GM11168 (cell line): ENCODE results near the gene CFAP100.

ENCODE experiments used
- in situ Hi-C: fragments of 300-500 bp; cut with MboI; formaldehyde crosslinking; loops from one replicate; pipeline ENCODE4 v1.12.0; 2022; ENCODE audit warnings: low sequenced_read_pairs; ENCODE audit not compliant: unreplicated experiment

Gene CFAP100

GRCh38 chr3:126418661-126419131 is 24.0 kb downstream of the CFAP100 start:
- in situ Hi-C loops: no loop called here

DNA sequence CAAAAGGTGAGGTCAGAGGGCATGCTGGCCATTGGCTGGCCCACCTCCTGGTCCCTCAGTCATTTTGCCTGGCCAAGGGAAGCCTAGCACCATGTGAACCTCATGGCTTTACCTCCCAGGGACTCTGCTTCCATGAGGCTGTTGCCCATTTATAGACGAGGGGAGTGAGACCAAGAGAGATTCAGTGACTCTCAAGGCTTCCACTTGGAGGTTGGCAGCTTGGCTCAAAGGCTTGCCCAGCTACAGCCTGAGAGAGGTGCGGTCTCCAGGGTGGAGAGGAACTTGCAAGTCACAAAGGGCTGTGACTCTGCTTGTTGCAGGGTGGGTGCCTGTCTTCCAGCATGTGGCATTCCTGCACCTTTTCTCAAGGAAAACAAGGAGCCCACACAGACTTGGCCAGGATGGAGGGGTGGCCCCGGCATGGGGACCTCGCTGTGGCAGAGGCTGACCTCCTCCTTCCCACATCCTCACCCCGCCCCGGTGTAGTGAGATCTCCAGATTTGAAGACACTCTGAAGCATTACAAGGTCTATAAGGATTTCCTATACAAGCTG is 24.5 kb downstream of the CFAP100 start:
- in situ Hi-C loops: no loop called here

GRCh38 chr3:126419886-126420786 is 25.4 kb downstream of the CFAP100 start:
- in situ Hi-C loops: no loop called here

GRCh38 chr3:126421573-126422119 is 26.9 kb downstream of the CFAP100 start:
- in situ Hi-C loops: no loop called here

- in situ Hi-C loops: no loop called here
These were observed 27.4 kb downstream of the CFAP100 start for GRCh38 chr3:126422121-126422520.

- in situ Hi-C loops: no loop called here
These were observed 27.9 kb downstream of the CFAP100 start for GRCh38 chr3:126422571-126423091.

GRCh38 chr3:126423191-126424038 is 28.7 kb downstream of the CFAP100 start:
- in situ Hi-C loops: no loop called here

- in situ Hi-C loops: no loop called here
These were observed 29.5 kb downstream of the CFAP100 start for GRCh38 chr3:126424039-126424717.

GRCh38 chr3:126424751-126425150 is 30.0 kb downstream of the CFAP100 start:
- in situ Hi-C loops: no loop called here

DNA sequence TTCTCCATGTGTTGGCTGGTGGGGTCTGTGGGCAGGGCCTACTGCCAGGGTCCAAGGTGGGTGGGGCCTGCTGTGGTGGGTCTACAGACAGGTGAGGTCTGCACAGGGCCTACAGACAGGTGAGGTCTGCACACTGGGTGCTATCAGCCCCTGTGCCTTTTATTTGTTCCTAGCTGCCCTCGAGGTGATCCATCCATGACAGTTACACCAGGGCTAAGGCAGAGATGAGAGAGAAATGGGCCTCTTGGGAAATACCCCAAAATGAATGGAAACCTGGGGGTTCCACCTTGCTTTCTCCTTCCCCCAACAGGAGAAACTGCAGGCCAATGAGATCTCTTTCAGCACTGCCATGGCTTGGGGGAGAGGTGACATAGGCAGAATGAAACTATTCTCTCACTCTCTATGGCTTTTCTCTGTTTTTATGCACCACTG is 36.4 kb downstream of the CFAP100 start:
- in situ Hi-C loops: no loop called here

DNA sequence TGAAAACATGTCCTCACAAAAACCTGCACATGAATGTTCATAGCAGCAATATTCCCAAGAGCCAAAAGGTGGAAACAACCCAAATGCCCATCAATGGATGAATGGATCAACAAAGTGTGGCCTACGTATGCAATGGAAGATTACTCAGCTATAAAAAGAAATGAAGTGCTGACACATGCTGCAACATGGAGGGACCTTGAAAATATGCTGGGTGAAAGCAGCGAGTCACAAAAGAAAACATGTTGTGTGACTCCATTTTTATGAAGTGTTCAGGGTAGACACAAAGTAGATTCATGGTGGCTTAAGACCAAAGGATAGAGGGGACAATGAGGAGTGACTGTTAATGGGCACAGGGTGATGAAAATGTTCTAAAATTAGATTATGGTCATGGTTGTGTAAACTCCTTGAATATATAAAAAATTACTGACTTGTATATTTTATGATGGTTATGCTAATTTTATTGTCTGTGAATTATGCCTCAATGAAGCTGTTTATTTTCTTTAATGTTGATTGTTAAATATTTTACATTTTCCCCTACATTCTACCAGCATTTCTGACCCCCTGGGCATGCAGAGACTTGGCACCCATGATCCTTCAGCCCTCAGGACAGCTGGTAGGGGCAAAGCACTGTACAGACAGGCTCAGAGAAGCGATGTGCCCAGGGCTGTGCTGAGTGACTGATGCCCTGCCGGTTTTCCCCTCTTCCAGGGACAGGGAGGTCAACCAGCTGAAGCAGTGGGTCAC is 37.8 kb downstream of the CFAP100 start:
- in situ Hi-C loops: no loop called here

- in situ Hi-C loops: no loop called here
These were observed 38.4 kb downstream of the CFAP100 start for GRCh38 chr3:126433105-126433430.

DNA sequence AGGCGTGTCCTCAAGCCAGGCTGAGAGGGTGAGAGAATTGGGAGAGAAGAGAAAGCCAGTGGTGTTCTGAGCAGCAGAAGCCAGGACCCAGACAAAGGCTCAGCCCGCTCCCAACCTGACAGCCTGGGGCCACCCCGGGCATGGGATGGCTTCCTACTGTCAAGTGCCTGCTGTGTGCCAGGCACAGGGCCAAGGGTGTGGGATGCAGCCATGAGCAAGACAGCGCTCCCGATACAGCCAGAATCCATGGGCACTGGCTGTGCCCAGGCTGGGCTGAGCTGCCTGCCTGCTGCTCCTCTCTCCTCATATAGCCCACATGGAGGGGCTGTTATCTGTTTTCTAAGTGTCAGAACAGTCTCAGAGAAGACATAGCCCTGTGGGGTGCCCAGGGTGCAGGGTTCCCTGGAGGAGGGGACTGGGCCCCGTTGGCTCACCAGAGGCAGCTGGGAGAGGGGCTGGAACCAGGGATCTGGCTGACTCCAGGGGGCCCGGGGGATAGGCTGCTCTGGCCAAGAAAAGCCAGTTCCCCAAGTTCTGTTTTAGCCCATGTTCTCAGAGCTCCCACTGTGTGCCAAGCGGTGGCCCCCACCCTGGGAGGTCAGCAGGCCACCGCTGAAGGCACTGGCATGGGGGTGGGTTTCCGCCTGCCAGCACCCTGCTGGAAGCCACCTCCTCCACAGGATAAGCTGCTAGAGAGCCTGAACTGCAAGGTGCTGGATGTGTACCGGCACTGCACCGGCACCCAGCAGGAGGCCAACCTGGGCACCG is 39.0 kb downstream of the CFAP100 start:
- in situ Hi-C loops: no loop called here

DNA sequence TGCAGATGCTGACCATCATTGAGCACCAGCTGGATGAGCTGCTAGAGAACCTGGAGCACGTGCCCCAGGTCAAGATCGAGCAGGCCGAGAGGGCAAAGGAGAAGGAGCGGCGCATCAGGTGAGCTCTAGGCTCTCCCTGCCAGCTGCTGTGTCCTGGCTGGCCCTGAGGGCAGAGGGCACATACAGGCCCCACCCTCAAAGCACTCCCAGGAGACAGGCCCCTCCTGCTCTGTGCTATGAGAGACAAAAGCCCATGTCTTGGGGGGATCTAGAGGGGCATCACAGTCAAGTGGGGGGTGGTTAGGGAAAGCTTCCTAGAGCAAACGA is 39.5 kb downstream of the CFAP100 start:
- in situ Hi-C loops: no loop called here

DNA sequence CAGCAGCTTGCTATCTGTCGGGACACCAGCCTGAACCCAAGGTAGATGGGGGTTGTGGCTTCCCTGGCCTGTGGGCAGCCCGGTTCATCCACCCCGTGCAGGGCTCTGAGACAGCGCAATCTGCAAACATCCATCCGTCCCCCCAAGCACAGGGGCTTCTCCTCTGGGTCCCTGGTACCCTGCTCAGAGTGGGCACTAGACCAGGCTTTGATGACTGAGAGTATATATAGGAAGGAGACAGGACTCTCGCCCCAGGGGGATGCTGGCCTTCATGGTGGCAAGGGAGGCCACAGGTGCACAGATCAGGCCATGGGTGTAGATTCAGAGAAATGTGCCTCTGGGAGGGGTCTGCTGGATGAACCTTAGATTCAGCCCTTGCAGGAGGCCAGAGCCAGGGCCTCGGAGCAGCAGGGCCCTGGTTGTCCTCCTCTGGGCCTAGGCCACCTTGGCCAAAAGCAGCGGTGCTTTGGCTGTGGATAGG is 40.3 kb downstream of the CFAP100 start:
- in situ Hi-C loops: no loop called here

- in situ Hi-C loops: no loop called here
These were observed 41.0 kb downstream of the CFAP100 start for GRCh38 chr3:126435456-126436315.
